CD4-positive, alpha-beta T cell treated with Interleukin-4 for 1 hour (primary cell): Measurements from ENCODE around the gene GPR141.
"Not testable (repeated sequence)": the region's sequence is repeated elsewhere in the genome, so short reads cannot be mapped to it uniquely, and the experiment has no call there.

Experiments used
- DNase-seq, 2 donors: peaks; one replicate each; pipeline ENCODE4 v3.0.0-alpha.2; 2020 to 2022

The GPR141 gene

GRCh38 chr7:37686556-37687345, 3.2 kb downstream of the GPR141 start:
- DNase-seq, result no peak

GRCh38 chr7:37690206-37690605, 6.6 kb downstream of the GPR141 start:
- no peak for DNase-seq

- DNase-seq, result peak in 1 of 2 donors; percentile 33
Measured at GRCh38 chr7:37694208-37695094, 10.9 kb downstream of the GPR141 start.

DNA sequence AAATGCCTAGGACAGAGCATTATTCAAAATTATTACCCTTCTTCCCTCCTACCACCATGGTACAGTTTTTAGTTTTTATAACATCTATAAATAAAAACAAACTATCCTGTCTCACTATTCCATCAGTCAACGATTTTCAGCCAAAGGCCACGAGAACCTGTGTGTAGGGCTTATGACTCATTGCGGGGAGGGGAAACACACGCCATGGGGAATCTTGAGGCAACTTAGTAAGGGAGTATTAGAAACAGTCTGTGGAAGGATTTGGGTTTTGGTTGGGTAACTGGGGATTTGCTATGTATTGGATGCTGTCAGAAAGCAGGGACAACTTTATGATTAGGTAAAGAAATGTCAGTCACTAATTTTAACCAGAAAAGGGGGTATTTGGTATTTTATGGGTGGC, 14.7 kb downstream of the GPR141 start:
- no peak for DNase-seq

GRCh38 chr7:37698782-37699181, 15.2 kb downstream of the GPR141 start:
- no peak for DNase-seq

GRCh38 chr7:37701769-37702168, 18.2 kb downstream of the GPR141 start:
- DNase-seq, result no peak

DNA sequence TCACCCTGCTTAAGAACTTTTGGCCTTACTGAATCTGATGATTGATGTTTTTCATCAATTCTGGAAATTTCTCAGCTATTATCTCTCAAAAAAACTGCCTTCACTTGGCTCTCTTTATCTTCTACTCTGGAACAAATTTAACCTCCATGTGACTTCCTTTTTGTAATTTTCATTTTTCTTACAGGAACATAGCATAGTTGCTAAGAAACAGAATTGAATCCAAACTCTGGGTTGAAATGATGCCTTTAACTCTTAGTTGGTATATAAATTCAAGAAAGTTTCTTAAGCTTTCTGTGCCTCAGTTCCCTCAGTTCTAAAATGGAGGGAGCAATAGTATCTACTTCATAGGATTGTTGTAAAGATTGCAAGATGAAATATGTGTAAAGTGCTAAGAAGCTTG, 19.8 kb downstream of the GPR141 start:
- DNase-seq, result no peak

DNA sequence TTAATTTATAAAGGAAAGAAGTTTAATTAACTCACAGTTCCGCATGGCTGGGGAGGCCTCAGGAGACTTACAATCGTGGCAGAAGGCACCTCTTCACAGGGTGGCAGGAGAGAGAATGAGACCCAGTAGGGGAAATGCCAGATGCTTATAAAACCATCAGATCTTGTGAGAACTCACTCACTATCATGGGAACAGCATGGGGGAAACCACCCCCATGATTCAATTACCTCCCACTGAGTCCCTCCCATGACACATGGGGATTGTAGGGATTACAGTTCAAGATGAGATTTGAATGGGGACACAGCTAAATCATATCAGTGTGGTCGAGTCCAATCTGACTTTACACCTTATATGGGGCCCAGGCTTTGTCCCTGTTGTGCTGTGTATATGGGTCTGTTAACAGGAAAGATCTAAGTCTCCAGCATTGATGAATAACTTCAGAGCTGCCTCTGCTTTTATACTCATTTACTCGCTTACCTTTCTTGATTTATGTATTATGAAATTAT, 20.8 kb downstream of the GPR141 start:
- DNase-seq, result not testable (repeated sequence)

DNA sequence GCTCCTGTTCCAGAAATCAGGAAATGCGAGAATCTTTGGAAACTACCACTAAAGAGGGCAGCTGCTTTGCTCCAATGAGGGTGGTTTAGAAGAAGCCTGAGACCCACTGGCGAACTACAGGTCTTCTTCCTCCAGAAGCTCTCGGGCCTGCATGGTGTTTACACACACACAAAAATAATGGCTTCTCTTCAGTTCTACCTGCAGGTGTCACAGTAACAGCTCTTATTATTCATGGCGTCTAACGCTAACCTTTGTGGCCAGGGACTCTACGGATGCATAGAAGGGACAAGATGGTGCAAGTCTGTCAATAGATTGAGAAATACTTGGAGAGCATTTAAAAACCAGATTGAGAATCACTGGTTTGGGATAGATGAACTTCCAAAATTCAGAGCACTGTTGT, 22.4 kb downstream of the GPR141 start:
- DNase-seq, result no peak

DNA sequence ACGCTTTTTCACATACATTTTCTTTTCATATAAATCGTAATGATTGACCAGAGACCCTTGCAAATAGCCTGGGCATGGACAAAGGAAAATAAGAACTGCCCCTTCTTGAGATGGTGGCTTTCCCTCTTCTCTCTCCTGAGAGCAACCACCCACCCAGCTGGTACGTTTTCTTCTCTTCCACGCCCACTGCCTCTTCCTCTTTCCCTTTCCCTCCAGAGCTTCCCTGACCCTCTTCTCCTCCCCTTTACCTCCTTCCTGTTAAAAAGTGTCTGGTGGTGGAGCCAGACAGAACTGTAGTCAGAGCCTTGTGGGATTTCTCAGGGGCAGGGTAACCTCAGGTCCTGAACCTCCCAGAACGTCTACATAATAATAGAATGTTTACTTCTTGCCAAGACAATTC, 23.2 kb downstream of the GPR141 start:
- DNase-seq, result no peak

DNA sequence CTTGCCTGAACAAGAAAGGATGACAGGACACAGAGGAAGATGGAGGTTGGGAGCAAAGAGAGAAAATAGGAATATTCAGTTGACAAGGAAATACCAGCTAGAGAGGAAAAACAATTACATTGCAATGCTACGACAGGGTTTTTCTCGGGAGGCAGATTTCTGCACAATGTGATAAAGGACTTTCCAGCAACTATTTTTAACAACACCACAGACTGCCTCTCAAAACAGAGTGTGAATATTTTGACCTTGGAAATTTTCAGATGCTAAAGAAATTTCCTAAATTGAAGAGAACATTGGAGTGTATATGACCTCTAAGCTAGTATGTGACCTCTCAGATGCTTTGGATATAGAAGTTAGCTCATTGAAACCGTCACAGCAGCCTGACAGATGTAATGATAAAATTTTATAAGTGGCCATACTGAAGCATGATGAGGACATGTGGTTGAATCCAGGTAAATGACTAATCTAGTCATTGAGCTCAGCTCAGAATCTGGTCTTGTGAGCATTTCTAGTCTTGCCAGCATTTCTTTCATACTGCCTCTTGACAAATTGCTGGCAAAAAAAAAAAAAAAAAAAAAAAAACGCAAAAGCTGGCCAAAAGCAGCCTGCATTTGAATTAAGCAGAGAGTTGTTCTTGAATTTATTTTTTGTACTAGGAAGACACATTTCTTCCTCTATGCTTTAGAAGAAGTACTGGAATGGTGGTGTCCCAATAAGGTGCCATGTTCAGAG, 24.4 kb downstream of the GPR141 start:
- DNase-seq, result no peak

DNA sequence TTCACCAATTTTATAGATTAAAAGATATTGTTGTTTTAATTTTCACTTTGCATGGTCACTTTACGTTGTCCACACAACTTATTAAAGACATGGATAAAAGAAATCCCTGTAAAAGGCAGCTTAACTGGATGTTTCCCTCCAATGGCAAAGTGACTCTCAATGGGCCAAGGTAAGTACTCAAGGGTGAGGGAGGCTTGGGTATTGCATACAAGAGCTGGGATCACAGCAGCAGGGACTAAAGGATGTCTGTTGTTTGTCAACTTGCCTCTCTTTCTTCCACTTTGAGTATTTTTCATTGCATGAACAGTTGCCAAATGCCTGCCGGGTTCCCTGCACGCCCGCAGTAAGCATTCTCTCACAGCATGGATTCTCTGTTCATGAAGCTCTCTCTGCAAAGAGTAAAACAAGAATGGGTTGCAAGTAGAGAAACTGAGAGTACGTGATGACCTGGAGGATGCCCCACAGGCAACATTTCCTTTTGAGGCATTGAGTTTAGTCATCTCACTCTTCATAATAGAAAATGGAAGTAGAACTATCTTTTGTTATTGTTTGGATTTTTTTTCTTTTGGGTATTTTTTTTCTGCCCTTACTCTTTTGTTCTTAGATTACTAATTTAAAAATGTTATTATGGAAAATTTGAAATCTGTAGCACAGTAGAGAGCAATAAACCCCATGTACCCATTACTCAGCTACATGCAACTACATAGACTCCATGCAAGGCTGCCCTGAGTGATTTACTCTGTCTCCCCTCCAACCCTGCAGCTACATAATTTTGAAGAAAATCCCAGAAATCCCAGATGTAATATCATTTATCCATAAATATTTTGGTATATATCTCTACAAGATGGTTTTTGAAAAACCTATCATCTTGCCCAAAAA, 26.3 kb downstream of the GPR141 start:
- DNase-seq, result no peak

- no peak for DNase-seq
Measured at GRCh38 chr7:37713613-37714012, 30.0 kb downstream of the GPR141 start.

GRCh38 chr7:37714606-37715005, 31.0 kb downstream of the GPR141 start:
- no peak for DNase-seq

DNA sequence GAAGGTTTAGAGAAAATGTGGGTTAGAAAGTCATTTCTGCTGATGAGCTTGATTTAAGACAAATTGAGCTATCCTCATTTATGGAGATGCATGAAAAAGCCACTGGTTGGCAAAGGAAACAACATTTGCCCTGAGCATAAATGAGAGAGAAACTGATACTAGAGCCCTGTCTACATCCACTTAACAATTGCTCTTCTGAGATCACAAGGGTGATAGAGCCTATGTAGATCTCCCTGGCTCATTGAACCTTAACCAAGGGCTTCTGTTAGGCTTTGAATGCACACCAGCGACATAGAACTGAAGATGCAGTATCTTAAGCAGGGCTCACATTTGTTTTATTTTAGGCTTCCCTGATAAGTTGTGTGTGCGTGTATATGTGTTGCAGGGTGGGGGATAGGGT, 35.0 kb downstream of the GPR141 start:
- DNase-seq, result no peak

DNA sequence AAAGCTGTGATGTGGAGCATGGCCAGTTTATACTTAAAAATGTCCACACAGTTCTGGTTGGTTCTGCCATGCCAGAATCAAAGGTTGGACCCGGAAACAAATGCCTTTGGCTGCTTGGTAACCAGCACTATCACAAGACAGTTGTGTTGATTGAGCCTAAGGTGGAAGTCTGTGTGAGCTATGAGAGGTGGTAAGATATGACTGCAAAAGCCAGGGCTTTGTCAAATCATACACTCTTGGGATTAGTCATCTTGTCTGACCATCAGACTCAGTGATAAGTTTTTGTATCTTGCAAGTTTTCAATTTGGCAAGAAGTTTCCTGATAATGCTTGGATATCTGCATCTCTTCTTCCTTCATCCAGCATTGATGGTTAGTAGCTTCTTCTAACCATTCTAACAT, 35.5 kb downstream of the GPR141 start:
- no peak for DNase-seq

DNA sequence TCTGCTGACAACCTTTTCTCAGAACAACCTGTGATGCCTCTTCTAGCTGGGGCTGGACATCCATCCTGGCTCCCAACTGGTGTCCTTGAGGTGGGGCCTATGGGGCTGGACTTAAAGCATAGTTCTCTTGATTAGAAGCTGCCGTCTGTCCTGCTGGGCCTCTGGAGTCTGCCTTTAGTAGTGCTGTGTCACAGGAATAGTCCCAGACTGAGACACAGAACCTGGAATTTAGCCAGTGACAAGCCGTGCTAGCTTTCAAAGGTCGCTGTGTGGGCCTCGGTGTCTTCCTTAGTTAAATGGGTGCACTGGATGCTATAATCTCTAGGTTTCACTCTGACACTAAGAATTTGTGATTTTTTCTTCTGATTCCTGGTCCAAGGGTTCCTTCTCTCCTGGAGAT, 41.2 kb downstream of the GPR141 start:
- DNase-seq, result no peak

DNA sequence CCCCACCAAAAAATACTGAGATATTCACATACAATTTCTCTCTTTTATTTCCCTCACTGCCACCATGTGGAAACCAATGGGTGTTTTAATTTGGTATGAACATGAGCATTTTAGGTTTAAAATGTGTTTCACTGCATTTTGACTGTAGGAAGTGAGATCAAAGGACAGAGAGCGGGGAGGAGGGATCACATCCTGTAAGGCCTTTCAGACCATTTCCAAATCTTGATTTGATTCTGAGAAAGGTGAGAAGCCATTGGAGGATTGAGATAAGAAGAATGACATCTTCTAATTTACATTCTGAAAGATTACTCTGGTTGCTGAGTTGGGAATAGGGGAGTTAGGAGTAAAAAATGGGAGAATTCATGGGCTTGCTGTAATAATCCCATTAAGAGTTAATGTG, 42.5 kb downstream of the GPR141 start:
- no peak for DNase-seq

GRCh38 chr7:37728747-37729146, 45.2 kb downstream of the GPR141 start:
- DNase-seq, result no peak

- DNase-seq, result no peak
Measured at GRCh38 chr7:37729181-37729580, 45.6 kb downstream of the GPR141 start.

GRCh38 chr7:37730501-37730900, 46.9 kb downstream of the GPR141 start:
- DNase-seq, result no peak

DNA sequence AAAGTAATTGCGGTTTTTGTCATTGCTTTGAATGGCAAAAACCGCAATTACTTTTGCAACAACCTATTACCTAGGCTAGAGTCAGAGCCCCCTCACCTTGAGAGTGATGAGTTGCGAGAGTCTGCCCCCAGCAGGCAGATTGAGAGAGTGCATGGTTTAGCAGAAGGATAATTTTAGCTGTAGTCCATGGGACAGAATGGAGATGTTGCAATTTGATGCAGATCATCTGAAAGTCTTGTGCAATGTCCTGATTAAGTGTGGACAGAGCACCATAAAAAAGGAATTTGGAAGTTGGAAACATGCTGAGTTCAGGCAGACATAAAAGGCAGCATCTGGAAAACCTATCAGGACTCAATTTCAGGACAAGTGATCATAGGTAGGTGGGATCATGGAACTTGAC, 48.7 kb downstream of the GPR141 start:
- DNase-seq, result peak; percentile 35 to 56
